SIG-M5 treated with dmso at 0.1 percent for 504 hours (cell line): Measurements from ENCODE around the gene DDX39A.
"Not testable (repeated sequence)": the region's sequence is repeated elsewhere in the genome, so short reads cannot be mapped to it uniquely, and the experiment has no call there.

Source experiments
- DNase-seq: peaks from one replicate; lab custom pipeline; 2025; ENCODE audit not compliant: unreplicated experiment; lab: John Stamatoyannopoulos, UW

DDX39A gene

DNA sequence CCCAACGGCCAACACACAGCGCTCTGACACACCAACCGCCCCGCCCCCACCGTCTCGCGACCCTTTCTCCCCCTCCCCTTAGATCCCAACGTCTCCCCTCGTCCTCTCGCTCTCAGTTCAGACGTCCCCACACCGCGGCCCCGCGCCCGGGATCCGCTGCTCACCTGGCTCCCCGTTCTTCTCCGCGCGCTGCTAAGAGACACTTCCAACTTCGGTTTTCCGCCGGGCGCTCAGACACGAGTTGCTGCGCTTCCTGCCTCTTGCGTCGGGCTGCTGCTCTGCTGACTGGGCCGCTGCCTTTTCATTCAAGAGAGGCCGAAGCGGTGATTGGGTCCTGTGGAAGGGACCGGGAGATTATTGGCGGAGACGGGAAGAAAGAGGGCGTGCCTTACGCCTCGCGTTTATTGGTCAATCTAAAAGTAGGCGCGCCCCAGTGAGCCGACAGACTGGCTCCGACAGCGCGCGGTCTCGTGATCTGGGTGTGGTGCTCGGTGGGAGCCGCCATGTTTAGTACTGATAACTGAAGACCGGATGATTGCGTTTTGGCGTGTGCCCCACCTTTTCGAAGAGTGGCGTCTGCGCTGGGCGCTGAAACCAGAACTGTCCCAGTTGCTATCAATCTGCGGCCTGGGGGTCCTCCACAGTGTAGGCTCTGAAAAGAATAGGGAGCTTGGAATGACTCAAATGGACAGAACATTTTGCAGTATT, at the start of gene DDX39A:
Gene DDX39A, minus strand, starts transcription at position 236 of the 708 bp plus-strand sequence. CDS start 6,121 bp downstream, outside the sequence.
- peak; percentile 99 for DNase-seq

DNA sequence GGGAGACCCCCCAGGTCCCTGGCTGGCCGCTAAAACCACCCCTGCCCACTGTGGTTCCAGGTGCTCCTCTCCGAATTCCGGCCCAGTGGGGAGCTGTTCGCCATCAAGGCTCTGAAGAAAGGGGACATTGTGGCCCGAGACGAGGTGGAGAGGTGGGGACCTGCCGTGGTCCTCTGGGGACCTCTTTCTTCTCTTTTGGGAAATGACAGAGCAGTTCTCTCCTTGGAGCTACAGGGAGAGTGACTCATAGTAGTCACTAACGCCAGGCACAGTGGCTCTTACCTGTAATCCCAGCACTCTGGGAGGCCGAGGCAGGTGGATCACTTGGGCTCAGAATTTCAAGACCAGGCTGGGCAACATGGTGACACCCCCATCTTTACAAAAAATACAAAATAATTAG, 48.7 kb upstream of the DDX39A start:
- DNase-seq = no peak

DNA sequence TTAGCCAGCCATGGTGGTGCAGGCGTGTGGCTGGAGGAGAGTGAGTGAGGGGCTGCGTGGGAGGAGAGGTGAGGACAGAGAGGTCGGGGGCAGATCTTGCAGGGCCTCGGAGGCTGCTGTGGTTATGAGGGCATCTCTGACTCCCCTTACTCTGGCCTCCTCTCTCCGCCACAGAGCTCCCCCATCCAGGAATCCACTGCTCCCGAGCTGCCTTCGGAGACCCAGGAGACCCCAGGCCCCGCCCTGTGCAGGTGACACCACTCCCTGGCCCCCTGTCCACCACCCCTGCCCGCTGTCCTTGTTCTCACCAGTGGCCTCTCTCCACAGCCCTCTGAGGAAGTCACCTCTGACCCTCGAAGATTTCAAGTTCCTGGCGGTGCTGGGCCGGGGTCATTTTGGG, 48.2 kb upstream of the DDX39A start:
- DNase-seq = no peak

DNA sequence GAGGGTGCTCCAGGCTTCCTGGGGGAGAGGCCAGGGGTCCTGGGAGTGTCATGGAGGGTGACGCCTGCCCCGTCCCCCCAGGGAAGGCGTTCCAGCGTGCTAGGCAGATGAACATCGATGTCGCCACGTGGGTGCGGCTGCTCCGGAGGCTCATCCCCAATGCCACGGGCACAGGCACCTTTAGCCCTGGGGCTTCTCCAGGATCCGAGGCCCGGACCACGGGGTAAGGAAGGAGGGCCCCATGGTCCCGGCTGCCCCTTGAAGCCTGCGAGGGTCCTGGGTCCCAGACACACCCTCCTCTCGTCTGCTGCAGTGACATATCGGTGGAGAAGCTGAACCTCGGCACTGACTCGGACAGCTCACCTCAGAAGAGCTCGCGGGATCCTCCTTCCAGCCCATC, 44.6 kb upstream of the DDX39A start:
- DNase-seq = no peak

DNA sequence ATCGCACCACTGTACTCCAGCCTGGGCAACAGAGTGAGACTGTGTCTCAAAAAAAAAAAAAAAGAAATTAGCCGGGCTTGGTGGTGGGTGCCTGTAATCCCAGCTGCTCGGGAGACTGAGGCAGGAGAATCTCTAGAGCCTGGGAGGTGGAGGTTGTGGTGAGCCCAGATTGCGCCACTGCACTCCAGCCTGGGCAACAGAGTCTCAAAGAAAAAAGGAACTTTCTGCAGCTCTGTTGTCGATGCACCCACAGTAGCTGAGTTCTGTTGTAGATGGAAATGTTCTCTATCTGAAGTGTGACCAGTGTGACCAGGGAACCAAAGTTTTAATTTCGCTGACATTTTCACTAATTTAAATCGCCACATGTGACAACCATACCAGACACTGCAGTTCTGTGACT, 43.3 kb upstream of the DDX39A start:
- DNase-seq = peak; percentile 10

DNA sequence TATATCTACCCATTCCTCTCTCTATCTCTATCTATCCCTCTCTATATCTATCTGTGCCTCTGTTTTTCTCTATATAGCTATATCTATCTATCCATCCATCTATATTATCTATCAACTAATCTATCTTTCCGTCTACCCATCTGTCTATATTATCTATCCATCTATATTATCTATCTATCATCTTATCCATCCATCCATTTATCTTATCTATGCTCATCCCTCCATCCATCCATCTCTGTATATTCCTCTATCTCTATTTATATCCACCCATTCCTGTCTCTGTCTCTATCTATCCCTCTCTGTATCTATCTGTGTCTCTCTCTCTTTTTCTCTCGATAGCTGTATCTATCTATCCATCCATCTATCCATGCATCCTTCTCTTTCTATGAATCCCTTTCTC, 41.8 kb upstream of the DDX39A start:
- no peak for DNase-seq

DNA sequence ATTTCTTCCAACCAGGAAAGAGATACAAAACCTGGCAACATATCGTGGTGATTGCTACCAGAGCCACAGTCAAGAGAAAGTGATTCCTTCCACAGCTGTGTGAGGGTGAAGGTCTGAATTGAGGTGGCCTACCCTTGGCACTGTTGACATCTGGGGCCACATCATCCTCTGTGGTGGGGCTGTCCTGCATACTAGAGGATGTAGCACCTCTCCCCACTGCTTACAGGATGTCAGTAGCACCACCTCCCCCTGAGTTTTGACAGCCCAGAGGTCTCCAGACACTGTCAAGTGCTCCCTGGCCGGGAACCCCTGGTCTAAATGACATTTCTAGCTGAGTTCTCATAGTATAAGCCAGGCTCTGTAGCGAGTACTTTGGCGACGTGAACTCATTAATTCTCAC, 40.6 kb upstream of the DDX39A start:
- no peak for DNase-seq

DNA sequence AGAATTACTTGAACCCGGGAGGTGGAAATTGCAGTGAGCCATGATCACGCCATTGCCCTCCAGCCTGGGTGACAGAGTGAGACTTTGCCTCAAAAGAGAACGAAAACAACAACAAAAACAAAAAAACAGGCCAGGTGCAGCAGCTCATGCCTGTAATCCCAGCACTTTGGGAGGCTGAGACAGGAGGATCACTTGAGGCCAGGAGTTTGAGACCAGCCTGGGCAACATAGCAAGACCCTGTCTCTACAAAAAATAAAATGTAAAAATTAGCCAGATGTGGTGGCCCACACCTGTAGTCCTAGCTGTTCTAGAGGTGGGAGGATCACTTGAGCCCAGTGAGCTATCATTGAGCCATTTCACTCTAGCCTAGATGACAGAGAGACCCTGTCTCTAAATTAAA, 33.2 kb upstream of the DDX39A start:
- not testable (repeated sequence) for DNase-seq

DNA sequence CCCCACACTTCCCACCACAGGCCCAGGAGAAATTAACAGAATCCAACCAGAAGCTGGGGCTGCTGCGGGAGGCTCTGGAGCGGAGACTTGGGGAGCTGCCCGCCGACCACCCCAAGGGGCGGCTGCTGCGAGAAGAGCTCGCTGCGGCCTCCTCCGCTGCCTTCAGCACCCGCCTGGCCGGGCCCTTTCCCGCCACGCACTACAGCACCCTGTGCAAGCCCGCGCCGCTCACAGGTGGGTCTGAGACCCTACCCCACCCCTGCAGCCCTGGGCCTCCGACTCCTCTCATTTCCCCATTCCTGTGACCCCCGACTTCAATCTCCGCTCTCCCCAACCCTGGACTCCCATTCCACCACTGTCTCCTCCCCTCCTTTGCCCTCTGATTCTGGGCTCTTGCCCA, 31.7 kb upstream of the DDX39A start:
- DNase-seq = no peak

DNA sequence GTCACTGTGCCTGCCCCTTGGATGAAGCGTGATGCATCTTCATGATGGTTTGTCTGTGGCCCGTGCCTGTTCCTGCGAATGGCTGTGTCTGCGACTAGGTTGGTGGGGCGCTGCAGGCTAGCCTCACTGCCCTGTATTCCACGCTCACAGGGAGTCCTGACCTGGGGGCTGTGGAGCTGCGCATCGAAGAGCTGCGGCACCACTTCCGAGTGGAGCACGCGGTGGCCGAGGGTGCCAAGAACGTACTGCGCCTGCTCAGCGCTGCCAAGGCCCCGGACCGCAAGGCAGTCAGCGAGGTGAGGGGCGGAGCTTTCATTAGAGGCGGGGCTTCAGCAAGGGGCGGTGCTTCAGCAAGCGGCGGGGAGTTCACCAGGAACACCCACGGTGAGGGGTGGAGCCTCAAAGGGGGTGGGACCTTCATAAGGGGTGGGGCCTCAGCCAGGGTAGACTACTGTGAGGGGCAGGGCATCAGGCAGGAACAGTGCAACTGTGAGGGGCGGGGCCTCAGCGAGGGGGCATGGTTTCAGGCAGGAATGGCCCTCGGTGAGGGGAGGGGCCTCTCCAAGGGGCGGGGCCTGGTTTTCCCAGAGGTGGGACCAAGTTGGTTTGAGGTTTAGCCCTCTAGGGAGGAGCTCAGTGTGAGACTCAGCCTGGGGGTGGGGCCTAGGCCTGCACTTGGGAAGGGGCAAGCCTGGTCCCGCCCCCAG, 31.2 kb upstream of the DDX39A start:
- peak; percentile 23 for DNase-seq

DNA sequence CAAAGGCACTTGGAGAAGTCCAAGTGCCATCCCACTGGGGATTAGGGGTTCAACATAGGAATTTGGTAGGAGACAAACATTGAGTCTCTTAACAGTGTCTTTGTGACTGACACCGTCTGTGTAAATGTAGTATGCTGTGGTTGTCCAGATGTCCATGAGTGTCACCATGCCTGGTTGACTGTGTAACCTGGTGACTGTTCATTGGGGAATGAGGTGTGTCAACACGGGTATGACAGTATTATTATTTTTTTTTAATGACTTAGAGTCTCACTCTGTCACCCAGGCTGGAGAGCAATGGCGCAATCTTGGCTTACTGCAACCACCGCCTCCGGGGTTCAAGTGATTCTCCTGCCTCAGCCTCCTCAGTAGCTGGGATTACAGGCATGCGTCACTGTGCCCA, 30.2 kb upstream of the DDX39A start:
- DNase-seq = no peak

DNA sequence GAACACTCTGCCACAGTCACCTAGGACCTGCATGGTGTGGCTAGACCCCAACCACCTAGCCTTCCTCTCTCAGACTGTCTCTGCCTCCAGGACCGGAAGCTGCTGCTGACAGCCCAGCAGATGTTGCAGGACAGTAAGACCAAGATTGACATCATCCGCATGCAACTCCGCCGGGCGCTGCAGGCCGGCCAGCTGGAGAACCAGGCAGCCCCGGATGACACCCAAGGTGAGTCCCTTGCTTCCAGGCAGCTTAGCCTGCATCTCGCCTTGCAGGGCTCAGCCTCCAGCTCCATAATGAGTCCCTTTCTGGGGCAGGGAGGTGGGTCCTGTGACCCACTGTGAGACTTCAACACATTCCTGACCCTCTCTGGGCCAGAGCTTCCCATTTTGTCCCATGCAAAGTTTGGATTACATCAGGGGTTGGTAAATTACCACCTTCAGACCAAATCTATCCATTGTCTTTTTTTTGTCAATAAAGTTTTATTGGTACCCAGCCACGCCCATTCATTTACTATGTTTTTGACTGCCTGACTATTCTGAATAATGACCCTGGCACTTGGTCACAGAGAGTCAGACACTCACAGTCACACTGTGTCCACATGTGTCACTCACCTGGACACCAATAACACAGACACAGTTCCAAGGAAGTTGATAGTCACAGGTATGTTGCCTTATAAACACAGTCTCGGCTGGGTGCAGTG, 27.3 kb upstream of the DDX39A start:
- DNase-seq = no peak

DNA sequence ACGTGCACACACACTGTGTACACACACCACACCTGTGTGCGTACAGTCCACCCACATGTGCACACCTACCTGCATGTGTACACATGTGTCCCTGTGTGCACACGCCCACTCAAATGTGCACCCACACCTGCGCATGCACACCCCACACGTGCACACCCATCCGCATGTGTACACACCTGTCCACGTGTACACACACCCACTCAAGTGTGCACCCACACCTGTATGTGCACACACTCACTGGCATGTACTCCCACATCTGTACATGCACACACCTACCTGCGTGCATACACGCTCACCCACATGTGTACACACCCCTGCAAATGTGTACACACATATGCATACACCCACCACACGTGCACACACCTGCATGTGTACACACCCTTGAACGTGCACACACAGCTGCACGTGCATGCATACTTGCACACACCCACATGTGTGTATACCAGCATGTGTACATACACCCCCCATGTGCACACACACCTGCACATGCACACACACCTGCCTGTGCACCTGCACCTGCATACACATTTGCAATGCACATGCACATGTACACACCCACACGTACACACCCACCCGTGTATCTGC, 24.6 kb upstream of the DDX39A start:
- DNase-seq = no peak

DNA sequence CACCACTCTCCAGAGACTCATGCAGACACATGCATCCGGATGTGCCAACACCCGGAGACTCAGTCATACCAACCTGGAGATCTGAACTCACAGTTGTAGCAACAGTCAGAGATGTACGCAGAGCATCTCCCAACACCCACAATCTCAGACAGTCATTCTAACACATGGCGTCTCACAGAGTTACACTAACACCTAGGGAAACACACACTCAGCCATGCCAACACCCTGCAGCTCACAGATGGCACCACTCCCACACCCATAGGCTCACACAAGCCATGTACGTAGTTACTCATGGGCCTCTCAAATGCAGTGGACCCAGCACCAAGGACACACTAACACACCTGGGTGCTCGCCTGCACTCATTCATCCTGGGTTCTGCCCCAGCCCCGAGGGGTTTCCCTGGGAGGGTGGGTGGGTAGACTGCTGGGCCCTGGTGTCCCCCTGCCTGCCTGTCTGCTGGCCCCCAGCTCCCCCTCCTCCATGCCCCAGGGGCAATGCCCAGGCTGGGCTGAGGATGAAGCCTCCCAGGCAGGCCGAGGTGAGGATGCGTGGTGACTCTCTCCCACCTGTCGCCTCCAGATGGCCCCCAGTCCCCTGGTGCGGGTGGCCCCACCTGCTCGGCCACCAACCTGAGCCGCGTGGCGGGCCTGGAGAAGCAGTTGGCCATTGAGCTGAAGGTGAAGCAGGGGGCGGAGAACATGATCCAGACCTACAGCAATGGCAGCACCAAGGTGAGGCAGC, 23.9 kb upstream of the DDX39A start:
- DNase-seq = no peak

DNA sequence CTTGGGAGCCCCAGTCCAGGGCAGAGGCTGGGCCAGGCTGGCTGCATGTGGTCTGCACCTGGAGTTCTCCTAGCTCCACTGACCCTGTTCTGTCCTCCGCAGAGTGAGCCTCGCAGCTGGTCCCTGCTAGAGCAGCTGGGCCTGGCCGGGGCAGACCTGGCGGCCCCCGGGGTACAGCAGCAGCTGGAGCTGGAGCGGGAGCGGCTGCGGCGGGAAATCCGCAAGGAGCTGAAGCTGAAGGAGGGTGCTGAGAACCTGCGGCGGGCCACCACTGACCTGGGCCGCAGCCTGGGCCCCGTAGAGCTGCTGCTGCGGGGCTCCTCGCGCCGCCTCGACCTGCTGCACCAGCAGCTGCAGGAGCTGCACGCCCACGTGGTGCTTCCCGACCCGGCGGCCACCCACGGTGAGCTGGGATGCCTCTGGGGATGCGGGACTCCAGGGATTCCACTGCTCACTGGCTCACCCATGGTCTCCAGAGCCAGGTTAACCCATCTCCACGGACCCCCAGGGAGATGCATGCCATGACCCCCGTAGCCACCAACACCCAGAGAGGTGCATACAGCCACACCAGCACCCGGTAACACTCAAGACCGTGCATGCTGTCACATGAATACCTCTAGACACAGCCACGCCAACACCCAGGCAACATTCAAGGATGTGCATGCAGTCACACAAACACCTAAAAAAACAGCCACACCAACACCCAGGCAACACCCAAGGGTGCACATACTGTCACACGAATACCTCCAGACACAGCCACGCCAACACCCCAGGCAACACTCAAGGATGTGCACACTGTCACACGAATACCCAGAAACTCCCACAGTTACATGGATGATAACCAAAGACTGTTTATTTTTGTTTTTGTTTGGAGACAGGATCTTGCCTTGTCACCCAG, 22.1 kb upstream of the DDX39A start:
- no peak for DNase-seq

DNA sequence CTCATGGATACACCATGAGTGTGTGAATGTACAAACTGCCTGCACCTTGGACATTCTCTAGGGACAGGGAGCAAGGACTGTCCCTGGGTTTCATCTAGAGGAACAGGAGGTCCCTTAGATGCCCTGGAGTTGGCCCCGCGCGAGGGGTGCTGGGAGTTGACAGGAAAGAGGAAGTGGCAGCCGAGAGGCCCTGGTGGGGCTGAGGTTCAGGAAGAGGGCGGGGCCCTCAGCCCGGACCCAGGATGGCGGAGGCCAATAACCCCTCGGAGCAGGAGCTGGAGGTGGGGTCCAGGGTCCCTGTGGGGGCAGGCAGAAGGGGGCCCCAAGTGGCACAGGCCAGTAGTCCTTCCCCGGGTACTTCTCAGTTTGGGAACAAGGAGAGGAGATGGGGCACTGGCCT, 20.9 kb upstream of the DDX39A start:
- peak; percentile 91 for DNase-seq

DNA sequence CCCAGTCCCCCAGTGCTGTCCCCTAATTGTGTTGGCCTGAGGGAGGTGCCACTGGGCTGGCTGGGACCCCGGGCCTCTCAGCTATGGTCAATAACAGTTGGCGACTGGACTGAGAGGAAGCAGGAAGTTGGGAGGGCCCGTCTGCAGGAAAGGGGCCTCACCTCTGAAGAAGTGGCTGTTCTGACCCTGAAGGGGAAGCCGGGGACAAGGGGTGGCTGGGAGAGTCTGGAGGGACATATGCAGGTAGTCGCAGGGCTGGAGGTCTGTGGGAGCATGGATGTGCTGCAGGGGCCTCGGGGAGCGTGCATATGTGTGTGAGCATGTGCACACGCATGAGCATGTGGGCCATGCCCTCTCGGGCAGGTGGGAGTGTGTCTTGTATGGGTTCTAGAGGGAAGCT, 19.9 kb upstream of the DDX39A start:
- no peak for DNase-seq

DNA sequence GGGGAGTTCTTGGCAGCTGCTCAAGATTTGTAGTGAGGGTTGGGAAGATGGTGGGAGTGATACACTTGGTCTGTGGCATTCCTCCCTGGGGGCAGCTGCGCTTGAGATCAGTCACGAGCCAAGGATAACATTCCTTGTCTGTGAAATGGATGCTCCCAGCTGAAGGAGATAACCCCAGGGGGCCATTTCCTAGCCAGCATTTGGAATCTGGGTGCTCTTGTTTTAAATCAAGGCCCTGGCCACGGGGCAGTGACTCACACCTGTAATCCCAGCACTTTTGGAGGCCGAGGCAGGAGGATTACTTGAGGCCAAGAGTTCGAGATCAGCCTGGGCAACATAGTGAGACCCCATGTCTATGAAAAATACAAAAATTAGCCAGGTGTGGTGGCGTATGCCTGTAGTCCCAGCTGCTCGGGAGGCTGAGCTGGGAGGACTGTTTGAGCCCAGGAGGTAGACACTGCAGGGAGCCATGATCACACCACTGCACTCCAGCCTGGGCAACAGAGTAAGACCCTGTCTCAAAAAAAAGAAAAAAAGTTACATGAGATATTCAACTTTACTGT, 18.5 kb upstream of the DDX39A start:
- DNase-seq = no peak

DNA sequence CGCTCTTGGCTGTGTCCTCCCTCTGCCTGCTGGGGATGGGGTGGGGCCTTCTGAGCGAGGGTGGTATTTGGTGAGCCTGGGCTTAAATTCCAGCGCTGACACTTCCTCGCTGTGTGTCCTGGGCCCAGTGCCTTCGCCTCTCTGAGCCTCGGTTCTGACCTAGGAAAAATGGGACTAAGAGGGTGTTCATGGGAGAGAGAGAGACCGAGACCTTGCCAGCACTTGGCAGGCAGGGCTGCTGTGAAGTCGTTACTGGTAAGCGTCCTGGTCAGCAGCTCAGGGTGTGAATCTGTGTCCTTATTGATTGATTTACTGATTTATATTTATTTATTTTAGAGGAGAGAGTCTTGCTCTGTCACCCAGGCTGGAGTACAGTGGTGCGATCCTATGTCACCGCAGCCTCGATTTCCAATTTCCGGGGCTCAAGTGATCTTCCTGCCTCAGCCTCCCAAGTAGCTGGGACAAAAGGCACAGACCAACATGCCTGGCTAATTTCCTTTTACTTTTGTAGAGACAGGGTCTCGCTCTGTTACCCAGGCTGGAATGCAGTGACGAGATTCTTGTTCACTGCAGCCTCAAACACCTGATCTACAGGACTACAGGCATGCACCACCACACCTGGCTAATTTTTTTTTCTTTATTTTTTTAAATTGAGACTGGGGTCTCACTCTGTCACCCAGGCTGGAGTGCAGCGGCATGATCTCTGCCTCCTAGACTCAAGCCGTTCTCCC, 16.3 kb upstream of the DDX39A start:
- DNase-seq = no peak
